ENCODE measurements around the gene VRTN.

DNA sequence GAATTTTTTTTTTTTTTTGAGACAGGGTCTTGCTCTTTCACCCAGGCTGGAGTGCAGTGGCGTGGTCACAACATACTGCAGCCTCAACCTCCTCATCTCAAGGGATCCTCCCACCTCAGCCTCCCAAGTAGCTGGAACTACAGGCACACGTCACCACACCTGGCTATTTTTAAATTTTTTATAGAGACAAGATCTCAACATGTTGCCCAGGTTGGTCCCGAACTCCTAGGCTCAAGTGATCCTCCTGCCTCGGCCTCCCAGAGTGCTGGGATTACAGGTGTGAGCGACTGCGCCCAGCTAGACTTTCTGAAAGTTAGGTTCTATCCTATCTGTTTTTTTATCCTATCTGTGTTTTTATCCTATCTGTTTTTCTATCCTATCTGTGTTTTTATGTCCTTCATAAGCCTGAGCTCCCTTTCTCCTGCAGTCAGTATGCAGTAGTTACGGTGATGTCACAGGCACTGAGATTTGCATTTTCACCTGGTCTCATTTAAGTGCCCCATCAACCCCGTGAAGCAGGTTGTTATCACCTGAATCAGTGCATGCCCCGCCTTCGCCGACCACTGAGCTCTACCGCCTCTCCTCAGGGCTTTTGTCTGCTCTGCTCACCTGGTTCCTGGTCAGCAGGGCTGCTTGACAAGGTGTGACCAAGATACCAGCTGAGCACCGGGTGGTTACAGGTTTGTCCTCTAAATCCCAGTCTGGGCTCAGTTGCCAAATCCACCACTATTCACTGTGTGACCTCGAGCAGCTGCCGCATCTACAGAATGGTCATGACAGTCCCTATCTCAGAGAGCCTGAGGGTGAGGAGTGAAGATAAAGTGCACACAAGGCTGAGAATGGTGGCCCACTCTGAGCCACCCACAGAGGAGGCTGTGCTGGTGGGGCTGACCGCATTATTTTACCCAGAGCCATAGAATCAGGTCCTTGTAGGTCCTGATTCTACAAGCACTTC is 44.6 kb downstream of the VRTN start:
- TF ChIP-seq, protein P1, sequence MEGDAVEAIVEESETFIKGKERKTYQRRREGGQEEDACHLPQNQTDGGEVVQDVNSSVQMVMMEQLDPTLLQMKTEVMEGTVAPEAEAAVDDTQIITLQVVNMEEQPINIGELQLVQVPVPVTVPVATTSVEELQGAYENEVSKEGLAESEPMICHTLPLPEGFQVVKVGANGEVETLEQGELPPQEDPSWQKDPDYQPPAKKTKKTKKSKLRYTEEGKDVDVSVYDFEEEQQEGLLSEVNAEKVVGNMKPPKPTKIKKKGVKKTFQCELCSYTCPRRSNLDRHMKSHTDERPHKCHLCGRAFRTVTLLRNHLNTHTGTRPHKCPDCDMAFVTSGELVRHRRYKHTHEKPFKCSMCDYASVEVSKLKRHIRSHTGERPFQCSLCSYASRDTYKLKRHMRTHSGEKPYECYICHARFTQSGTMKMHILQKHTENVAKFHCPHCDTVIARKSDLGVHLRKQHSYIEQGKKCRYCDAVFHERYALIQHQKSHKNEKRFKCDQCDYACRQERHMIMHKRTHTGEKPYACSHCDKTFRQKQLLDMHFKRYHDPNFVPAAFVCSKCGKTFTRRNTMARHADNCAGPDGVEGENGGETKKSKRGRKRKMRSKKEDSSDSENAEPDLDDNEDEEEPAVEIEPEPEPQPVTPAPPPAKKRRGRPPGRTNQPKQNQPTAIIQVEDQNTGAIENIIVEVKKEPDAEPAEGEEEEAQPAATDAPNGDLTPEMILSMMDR (IDR thresholded peaks at IDR 0.05), result no peak
- TF ChIP-seq POLR2AphosphoS5 (IDR thresholded peaks at IDR 0.05), result no peak
- TF ChIP-seq POLR2A (IDR thresholded peaks at IDR 0.05), result no peak

Data from prostate gland (tissue), 2 donors.